Natural killer cell treated with Interleukin-12 subunit alpha and Interleukin-12 subunit beta and Interleukin-15 and Interleukin-18, amount 100 ng/mL, for 72 hours (primary cell): ENCODE measurements around the gene VOPP1. TPM values are rescaled to one million over a fixed set of nuclear protein-coding genes. Genes with fewer than 3 reads are reported as not detected.
"Not testable (repeated sequence)": the region's sequence is repeated elsewhere in the genome, so short reads cannot be mapped to it uniquely, and the experiment has no call there.

Source experiments
- ATAC-seq, 2 donors: fragments of 150-1000 bp; cut with Tn5 transposase in 1 of 2; sonication (Bioruptor Pico), chemical (Tn5 transposase) in 1 of 2; 2 replicates each; pipeline ENCODE4 v1.10.0; 2021
- DNase-seq: peaks from one replicate; pipeline ENCODE4 v3.0.0; 2022; ENCODE audit warnings: low spot score
- H3K27ac Mint-ChIP-seq, 2 donors: 1 replicate in 1 of 2; 2 replicates in 1 of 2; pipeline ENCODE4 v1.8.0; 2022; ENCODE audit warnings: mixed read lengths in 2 of 2, mild to moderate bottlenecking in 1 of 2, moderate library complexity in 1 of 2
- H3K27me3 Mint-ChIP-seq, 2 donors: 1 replicate in 1 of 2; 2 replicates in 1 of 2; pipeline ENCODE4 v1.8.0; 2022; ENCODE audit warnings: mixed read lengths in 2 of 2
- H3K36me3 Mint-ChIP-seq: one replicate; pipeline ENCODE4 v1.8.0; 2022; ENCODE audit warnings: mixed read lengths
- H3K4me1 Mint-ChIP-seq, 2 donors: 1 replicate in 1 of 2; 2 replicates in 1 of 2; pipeline ENCODE4 v1.8.0; 2022; ENCODE audit warnings: low read depth in 2 of 2, mixed read lengths in 2 of 2, mild to moderate bottlenecking in 1 of 2
- H3K4me3 Mint-ChIP-seq: one replicate; pipeline ENCODE4 v1.8.0; 2022; ENCODE audit warnings: mixed read lengths
- H3K9me3 Mint-ChIP-seq: 2 replicates; pipeline ENCODE4 v1.8.0; 2022; ENCODE audit warnings: mixed read lengths
- total RNA-seq, 2 donors: library from RNA; stranded (reverse); gene quantifications; one replicate each; pipeline ENCODE4 v1.2.3, GENCODE V29; 2022

The VOPP1 gene
- total RNA-seq, 2 donors from 2014 or later, result 204 to 244 TPM

DNA sequence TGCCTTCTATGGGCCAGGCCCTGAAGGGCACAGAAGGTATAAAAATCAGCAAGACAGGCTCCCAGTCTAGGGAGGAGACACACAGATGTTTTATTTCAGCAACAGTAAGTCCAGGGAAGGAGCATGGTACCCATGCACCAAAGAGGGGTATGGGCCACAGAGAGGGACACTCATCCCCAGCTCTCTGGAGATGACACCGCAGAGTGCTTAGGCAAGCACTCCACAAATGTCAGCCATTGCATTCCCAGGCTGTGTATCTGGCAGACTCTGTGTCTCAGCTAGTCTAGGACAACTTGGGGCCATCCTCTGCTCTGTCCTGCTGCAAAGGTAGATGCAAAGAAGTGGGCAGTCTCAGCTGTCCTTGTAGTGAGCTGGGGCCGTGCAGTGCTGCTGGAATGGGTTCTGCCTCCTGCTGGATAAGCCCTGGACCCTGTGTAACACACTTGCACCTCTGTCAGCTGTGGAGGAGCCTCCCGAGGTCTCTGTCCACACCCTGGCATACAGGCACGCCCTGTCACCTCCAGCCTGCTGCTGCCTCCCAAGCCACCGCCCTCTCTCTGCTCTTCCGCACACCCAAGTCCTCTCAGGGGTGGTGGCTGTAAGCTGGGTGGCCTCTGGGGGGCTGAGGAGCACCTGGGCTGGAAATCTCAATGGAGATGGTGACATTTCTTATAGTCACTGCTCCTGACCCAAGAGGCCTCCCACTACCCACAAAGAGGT, 57.6 kb downstream of the VOPP1 start:
- H3K27me3 Mint-ChIP-seq, result no peaks in the 10 kb centered on the region
- ATAC-seq, result peak in 1 of 2 donors; percentile 33
- DNase-seq, result no peak
- no peak overlapping the region for H3K4me3 Mint-ChIP-seq
- peaks cover 28% of the 10 kb centered on the region for H3K36me3 Mint-ChIP-seq
- H3K9me3 Mint-ChIP-seq, result no peaks in the 10 kb centered on the region
- H3K27ac Mint-ChIP-seq, result peak overlapping the region in 1 of 2 donors; percentile 62
- peaks cover 64 to 67% of the 10 kb centered on the region in 2 donors for H3K4me1 Mint-ChIP-seq

GRCh38 chr7:55513868-55514267, 58.4 kb downstream of the VOPP1 start:
- H3K36me3 Mint-ChIP-seq, result peaks cover 23% of the 10 kb centered on the region
- no peak for DNase-seq

GRCh38 chr7:55512635-55513191, 59.6 kb downstream of the VOPP1 start:
- Mint-ChIP-seq H3K4me3 (no peak overlapping the region), H3K4me1 (peaks cover 55% of the 10 kb centered on the region in 2 donors), H3K9me3 (no peaks in the 10 kb centered on the region), H3K36me3 (peaks cover 11% of the 10 kb centered on the region), H3K27me3 (no peaks in the 10 kb centered on the region), H3K27ac (peak overlapping the region in 1 of 2 donors; percentile 62)
- peak; percentile 50 for DNase-seq
- ATAC-seq, result no peak

More at GRCh38 chr7:55513868-55514267, 58.4 kb downstream of the VOPP1 start:
- no peak overlapping the region for H3K4me3 Mint-ChIP-seq
- H3K4me1 Mint-ChIP-seq, result peaks cover 66% of the 10 kb centered on the region in 2 donors
- no peaks in the 10 kb centered on the region for H3K27me3 Mint-ChIP-seq
- peak overlapping the region in 1 of 2 donors; percentile 62 for H3K27ac Mint-ChIP-seq
- ATAC-seq, result no peak
- no peaks in the 10 kb centered on the region for H3K9me3 Mint-ChIP-seq

GRCh38 chr7:55510621-55511020, 61.7 kb downstream of the VOPP1 start:
- ATAC-seq (no peak), DNase-seq (peak; percentile 25)
- Mint-ChIP-seq H3K36me3 (peaks cover 10% of the 10 kb centered on the region), H3K4me1 (peaks cover 45 to 50% of the 10 kb centered on the region in 2 donors), H3K27ac (peak overlapping the region; percentile 27 to 51), H3K9me3 (no peaks in the 10 kb centered on the region), H3K27me3 (no peaks in the 10 kb centered on the region), H3K4me3 (no peak overlapping the region)

DNA sequence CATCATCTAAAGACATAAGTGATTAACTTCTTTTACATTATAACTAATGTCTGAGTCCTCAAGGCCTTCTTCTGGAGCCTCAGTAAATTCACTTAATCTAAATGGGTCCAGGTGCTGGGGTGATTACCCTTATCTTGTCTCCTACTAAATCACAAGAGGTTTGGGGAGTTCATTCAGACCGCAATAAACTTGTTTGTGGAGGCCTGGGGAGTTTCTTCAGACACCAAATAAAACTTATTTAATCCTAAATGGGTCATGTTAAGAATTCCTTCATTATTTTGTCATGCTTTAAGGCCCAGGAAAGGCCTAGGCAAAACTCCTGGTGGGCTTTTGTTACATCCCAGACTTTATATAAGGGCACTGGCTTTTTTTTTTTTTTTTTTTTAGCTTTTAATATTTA, 62.1 kb downstream of the VOPP1 start:
- H3K36me3 Mint-ChIP-seq, result peaks cover 10% of the 10 kb centered on the region
- peak overlapping the region; percentile 35 to 51 for H3K27ac Mint-ChIP-seq
- ATAC-seq, result not testable (repeated sequence)

GRCh38 chr7:55509322-55509721, 63.0 kb downstream of the VOPP1 start:
- Mint-ChIP-seq H3K27me3 (no peaks in the 10 kb centered on the region), H3K4me3 (peak overlapping the region; percentile 13), H3K36me3 (peaks cover 10% of the 10 kb centered on the region), H3K27ac (peak overlapping the region; percentile 35 to 51), H3K4me1 (peaks cover 52 to 55% of the 10 kb centered on the region in 2 donors), H3K9me3 (no peaks in the 10 kb centered on the region)
- DNase-seq (peak; percentile 15), ATAC-seq (no peak)

More for the DNA sequence above, 62.1 kb downstream of the VOPP1 start:
- H3K27me3 Mint-ChIP-seq, H3K9me3 Mint-ChIP-seq, H3K4me3 Mint-ChIP-seq: not testable (repeated sequence)
- peak; percentile 15 for DNase-seq
- peaks cover 44 to 51% of the 10 kb centered on the region in 2 donors for H3K4me1 Mint-ChIP-seq

GRCh38 chr7:55508221-55509011, 63.9 kb downstream of the VOPP1 start:
- Mint-ChIP-seq H3K9me3 (no peaks in the 10 kb centered on the region), H3K4me1 (peaks cover 51 to 52% of the 10 kb centered on the region in 2 donors), H3K27ac (peak overlapping the region in 1 of 2 donors; percentile 35), H3K4me3 (no peak overlapping the region), H3K27me3 (no peaks in the 10 kb centered on the region), H3K36me3 (peaks cover 9% of the 10 kb centered on the region)
- ATAC-seq (peak in 1 of 2 donors; percentile 58), DNase-seq (peak; percentile 40)

DNA sequence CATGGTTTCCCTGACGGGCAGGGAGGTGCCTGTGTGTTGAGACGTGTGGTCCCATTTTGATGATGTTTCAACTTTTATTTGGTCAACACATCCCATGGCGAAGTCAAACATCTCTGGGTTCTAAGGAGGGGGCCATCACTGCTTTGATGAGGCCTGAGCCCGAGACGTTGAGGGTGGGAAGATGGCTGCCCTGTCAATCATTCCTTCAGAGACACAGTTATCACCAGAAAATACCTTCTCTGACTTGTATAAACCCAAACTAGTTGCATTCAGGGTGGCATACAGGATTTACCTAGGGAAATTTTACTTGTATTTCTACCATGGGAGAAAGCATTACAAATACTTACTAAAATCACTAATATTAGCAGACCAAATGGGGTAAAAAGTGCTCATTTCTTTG, 64.6 kb downstream of the VOPP1 start:
- Mint-ChIP-seq H3K4me3 (no peak overlapping the region), H3K36me3 (peaks cover 5% of the 10 kb centered on the region), H3K27me3 (no peaks in the 10 kb centered on the region), H3K4me1 (peaks cover 51 to 56% of the 10 kb centered on the region in 2 donors), H3K9me3 (no peaks in the 10 kb centered on the region), H3K27ac (peak overlapping the region; percentile 35 to 36)
- ATAC-seq, result no peak
- no peak for DNase-seq

DNA sequence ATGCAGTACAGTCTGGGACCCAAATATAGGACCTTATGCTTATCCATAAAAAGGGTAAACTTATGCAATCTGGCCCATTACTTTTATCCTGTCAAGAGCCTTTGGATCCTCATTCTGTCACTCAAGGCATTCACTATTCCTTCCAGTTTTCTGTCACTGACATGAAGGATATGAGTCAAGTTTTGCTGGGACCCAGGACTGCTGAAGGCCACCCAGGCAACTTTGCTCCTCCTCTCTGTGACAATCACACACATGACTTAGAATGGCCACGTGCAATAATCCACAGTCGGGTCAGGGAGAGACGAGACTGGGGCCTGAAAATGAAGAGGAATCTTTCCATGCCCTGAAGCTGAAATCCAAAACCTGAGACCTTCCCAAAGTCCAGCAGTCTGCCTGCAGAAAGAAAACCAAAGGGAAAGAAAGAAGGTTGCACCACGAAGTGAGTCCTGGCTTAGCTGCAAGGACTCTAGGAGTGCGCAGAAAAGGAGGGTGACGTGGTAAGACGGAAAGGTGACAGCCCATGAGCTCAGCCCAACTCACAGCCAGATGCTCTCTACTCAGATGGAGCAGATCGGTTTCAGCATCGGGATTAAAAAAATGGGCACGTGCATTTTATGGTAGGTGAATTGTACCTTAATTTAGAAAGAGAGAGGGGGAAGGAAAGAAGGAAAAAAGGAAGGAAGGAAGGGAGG, 67.2 kb downstream of the VOPP1 start:
- no peaks in the 10 kb centered on the region for H3K27me3 Mint-ChIP-seq
- H3K4me1 Mint-ChIP-seq, result peaks cover 56 to 64% of the 10 kb centered on the region in 2 donors

GRCh38 chr7:55504093-55504859, 68.0 kb downstream of the VOPP1 start:
- Mint-ChIP-seq H3K4me3 (no peak overlapping the region), H3K27ac (peak overlapping the region; percentile 21 to 72), H3K4me1 (peaks cover 57 to 66% of the 10 kb centered on the region in 2 donors), H3K9me3 (no peaks in the 10 kb centered on the region), H3K27me3 (no peaks in the 10 kb centered on the region), H3K36me3 (no peaks in the 10 kb centered on the region)
- DNase-seq (peak; percentile 22), ATAC-seq (no peak)

More for the DNA sequence above, 67.2 kb downstream of the VOPP1 start:
- DNase-seq (no peak), ATAC-seq (no peak)
- H3K9me3 Mint-ChIP-seq, result no peaks in the 10 kb centered on the region
- H3K27ac Mint-ChIP-seq, result peak overlapping the region; percentile 21 to 72
- no peaks in the 10 kb centered on the region for H3K36me3 Mint-ChIP-seq
- H3K4me3 Mint-ChIP-seq, result no peak overlapping the region

- Mint-ChIP-seq H3K36me3 (no peaks in the 10 kb centered on the region), H3K9me3 (no peaks in the 10 kb centered on the region), H3K4me1 (peaks cover 67 to 74% of the 10 kb centered on the region in 2 donors), H3K27me3 (no peaks in the 10 kb centered on the region), H3K4me3 (no peak overlapping the region), H3K27ac (peak overlapping the region in 1 of 2 donors; percentile 72)
- ATAC-seq (no peak), DNase-seq (peak; percentile 23)
Measured at GRCh38 chr7:55502858-55503440, 69.4 kb downstream of the VOPP1 start.

DNA sequence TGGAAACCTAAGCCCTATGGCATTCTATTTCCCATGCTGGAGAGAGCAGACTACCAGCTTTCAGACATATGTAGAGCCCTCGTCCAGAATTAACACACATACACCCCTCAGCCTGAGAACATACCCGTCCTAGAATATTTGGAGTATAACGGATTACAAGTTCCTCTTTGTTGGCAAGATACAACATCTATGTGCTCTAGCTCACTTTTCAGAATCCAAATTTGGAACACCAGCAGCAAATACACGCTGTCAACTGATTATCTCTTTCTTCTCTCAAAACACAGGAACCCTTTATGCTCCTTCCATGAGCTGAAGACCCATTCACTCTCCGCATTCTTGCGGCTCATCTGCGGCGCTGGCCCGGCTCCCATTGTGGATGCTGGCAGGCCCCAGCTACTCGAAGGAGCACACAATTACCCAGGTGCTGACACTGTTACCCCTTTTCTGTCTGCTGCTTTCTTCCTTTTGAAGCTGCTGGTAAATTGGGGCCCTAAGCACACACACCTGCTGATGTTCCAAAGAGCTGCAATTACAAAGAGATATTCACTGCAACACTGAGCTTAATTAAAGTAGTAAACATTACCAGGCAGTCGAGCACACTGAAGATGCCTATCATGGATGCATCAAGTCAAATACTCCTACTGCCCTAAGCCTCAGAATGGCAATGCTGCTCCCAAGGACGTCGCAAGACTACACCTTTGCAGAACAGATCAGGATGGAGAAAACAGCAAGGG, 70.0 kb downstream of the VOPP1 start:
- DNase-seq, result peak; percentile 10
- Mint-ChIP-seq H3K4me3 (no peak overlapping the region), H3K9me3 (no peaks in the 10 kb centered on the region), H3K27me3 (no peaks in the 10 kb centered on the region), H3K27ac (no peak overlapping the region), H3K4me1 (peaks cover 67 to 77% of the 10 kb centered on the region in 2 donors), H3K36me3 (no peaks in the 10 kb centered on the region)
- ATAC-seq, result no peak
